ENCODE data around the gene F2R.

Gene F2R

GRCh38 chr5:76729373-76730290, 13.7 kb downstream of the F2R start:
- H3K18ac ChIP-seq (ENCODE audit: low read depth in 1 of 2, low read length in 2 of 2) = no peak overlapping the region
- H3K4me1 ChIP-seq (ENCODE audit: control insufficient read depth, insufficient read depth, low read depth, low read length) = no peaks in the 10 kb centered on the region
- no peak overlapping the region for H3K9ac ChIP-seq (ENCODE audit: low read length)
- no peak overlapping the region for H2BK120ac ChIP-seq (ENCODE audit: low read depth, low read length)
- no peak overlapping the region for H3K23ac ChIP-seq (ENCODE audit: low read length in 2 of 2)
- peaks cover 23 to 64% of the 10 kb centered on the region in 2 experiments for H3K36me3 ChIP-seq (ENCODE audit: control insufficient read depth in 1 of 2, insufficient read depth in 2 of 2, low read depth in 1 of 2, low read length in 2 of 2)
- no peak for DNase-seq
- 100% methylated on average over 1 of the region's 5 CpGs for WGBS
- H2AK5ac ChIP-seq (ENCODE audit: low read length, severe bottlenecking) = no peak overlapping the region
- no peak overlapping the region for H3K4ac ChIP-seq (ENCODE audit: low read depth in 1 of 2, low read length in 2 of 2)
- H4K91ac ChIP-seq (ENCODE audit: low read length) = no peak overlapping the region
- H3K14ac ChIP-seq (ENCODE audit: low read length in 2 of 2) = no peak overlapping the region
- H3K9me3 ChIP-seq (ENCODE audit: control insufficient read depth, low read length) = peaks cover 29% of the 10 kb centered on the region
- no peak overlapping the region for H3K4me3 ChIP-seq (ENCODE audit: insufficient read depth in 1 of 2, low read depth in 1 of 2, low read length in 2 of 2)
- H4K8ac ChIP-seq (ENCODE audit: low read length) = no peak overlapping the region
- no peak overlapping the region for H2AFZ ChIP-seq (ENCODE audit: low read depth, low read length)
- H2BK5ac ChIP-seq (ENCODE audit: low read depth, low read length, poor library complexity, severe bottlenecking) = no peak overlapping the region
- H2BK15ac ChIP-seq (ENCODE audit: low read depth, poor library complexity, severe bottlenecking) = no peak overlapping the region
- H3K79me1 ChIP-seq (replicated peaks; ENCODE audit: low read length, poor library complexity, severe bottlenecking) = peaks cover 22% of the 10 kb centered on the region
- H3K27ac ChIP-seq (ENCODE audit: low read length, poor library complexity, severe bottlenecking) = no peak overlapping the region
- H3K4me2 ChIP-seq (ENCODE audit: low read length, poor library complexity, severe bottlenecking) = no peak overlapping the region
- H3K27me3 ChIP-seq (ENCODE audit: control insufficient read depth in 1 of 2, insufficient read depth in 1 of 2, low read length in 2 of 2) = no peaks in the 10 kb centered on the region
- H2BK12ac ChIP-seq (ENCODE audit: low read length in 2 of 2) = no peak overlapping the region

GRCh38 chr5:76732405-76733048, 16.6 kb downstream of the F2R start:
- Histone ChIP-seq H3K4me1 (ENCODE audit: control insufficient read depth, insufficient read depth, low read depth, low read length) (peaks cover 2% of the 10 kb centered on the region), H3K36me3 (ENCODE audit: control insufficient read depth in 1 of 2, insufficient read depth in 2 of 2, low read depth in 1 of 2, low read length in 2 of 2) (peaks cover 23 to 53% of the 10 kb centered on the region in 2 experiments), H4K8ac (ENCODE audit: low read length) (no peak overlapping the region), H3K9me3 (ENCODE audit: control insufficient read depth, low read length) (peaks cover 23% of the 10 kb centered on the region), H3K4ac (ENCODE audit: low read depth in 1 of 2, low read length in 2 of 2) (no peak overlapping the region), H2AFZ (ENCODE audit: low read depth, low read length) (no peak overlapping the region), H2AK5ac (ENCODE audit: low read length, severe bottlenecking) (no peak overlapping the region), H2BK15ac (ENCODE audit: low read depth, poor library complexity, severe bottlenecking) (no peak overlapping the region), H3K4me2 (ENCODE audit: low read length, poor library complexity, severe bottlenecking) (no peak overlapping the region), H2BK12ac (ENCODE audit: low read length in 2 of 2) (no peak overlapping the region), H3K27ac (ENCODE audit: low read length, poor library complexity, severe bottlenecking) (no peak overlapping the region), H4K91ac (ENCODE audit: low read length) (no peak overlapping the region), H3K4me3 (ENCODE audit: insufficient read depth in 1 of 2, low read depth in 1 of 2, low read length in 2 of 2) (no peak overlapping the region), H3K14ac (ENCODE audit: low read length in 2 of 2) (no peak overlapping the region), H3K9ac (ENCODE audit: low read length) (no peak overlapping the region), H2BK120ac (ENCODE audit: low read depth, low read length) (no peak overlapping the region), H3K27me3 (ENCODE audit: control insufficient read depth in 1 of 2, insufficient read depth in 1 of 2, low read length in 2 of 2) (no peaks in the 10 kb centered on the region), H3K23ac (ENCODE audit: low read length in 2 of 2) (no peak overlapping the region), H2BK5ac (ENCODE audit: low read depth, low read length, poor library complexity, severe bottlenecking) (no peak overlapping the region), H3K18ac (ENCODE audit: low read depth in 1 of 2, low read length in 2 of 2) (no peak overlapping the region), H3K79me1 (replicated peaks; ENCODE audit: low read length, poor library complexity, severe bottlenecking) (peaks cover 25% of the 10 kb centered on the region)
- WGBS = 99% methylated on average over 15 of the region's 15 CpGs
- DNase-seq = no peak

GRCh38 chr5:76733049-76733417, 17.1 kb downstream of the F2R start:
- Histone ChIP-seq H3K27ac (ENCODE audit: low read length, poor library complexity, severe bottlenecking) (no peak overlapping the region), H3K14ac (ENCODE audit: low read length in 2 of 2) (no peak overlapping the region), H3K9me3 (ENCODE audit: control insufficient read depth, low read length) (peaks cover 23% of the 10 kb centered on the region), H3K36me3 (ENCODE audit: control insufficient read depth in 1 of 2, insufficient read depth in 2 of 2, low read depth in 1 of 2, low read length in 2 of 2) (peaks cover 23 to 52% of the 10 kb centered on the region in 2 experiments), H4K91ac (ENCODE audit: low read length) (no peak overlapping the region), H2BK5ac (ENCODE audit: low read depth, low read length, poor library complexity, severe bottlenecking) (no peak overlapping the region), H2AFZ (ENCODE audit: low read depth, low read length) (no peak overlapping the region), H3K4me2 (ENCODE audit: low read length, poor library complexity, severe bottlenecking) (no peak overlapping the region), H3K4ac (ENCODE audit: low read depth in 1 of 2, low read length in 2 of 2) (no peak overlapping the region), H3K4me1 (ENCODE audit: control insufficient read depth, insufficient read depth, low read depth, low read length) (peaks cover 2% of the 10 kb centered on the region), H4K8ac (ENCODE audit: low read length) (no peak overlapping the region), H3K79me1 (replicated peaks; ENCODE audit: low read length, poor library complexity, severe bottlenecking) (peaks cover 25% of the 10 kb centered on the region), H3K18ac (ENCODE audit: low read depth in 1 of 2, low read length in 2 of 2) (no peak overlapping the region), H3K4me3 (ENCODE audit: insufficient read depth in 1 of 2, low read depth in 1 of 2, low read length in 2 of 2) (no peak overlapping the region), H2BK120ac (ENCODE audit: low read depth, low read length) (no peak overlapping the region), H2AK5ac (ENCODE audit: low read length, severe bottlenecking) (no peak overlapping the region), H2BK12ac (ENCODE audit: low read length in 2 of 2) (no peak overlapping the region), H2BK15ac (ENCODE audit: low read depth, poor library complexity, severe bottlenecking) (no peak overlapping the region), H3K23ac (ENCODE audit: low read length in 2 of 2) (no peak overlapping the region), H3K27me3 (ENCODE audit: control insufficient read depth in 1 of 2, insufficient read depth in 1 of 2, low read length in 2 of 2) (no peaks in the 10 kb centered on the region), H3K9ac (ENCODE audit: low read length) (no peak overlapping the region)
- 94% methylated on average over 13 of the region's 13 CpGs for WGBS
- DNase-seq = no peak

- no peak overlapping the region for H2AFZ ChIP-seq (ENCODE audit: low read depth, low read length)
- no peak for DNase-seq
- H3K4me1 ChIP-seq (ENCODE audit: control insufficient read depth, insufficient read depth, low read depth, low read length) = peaks cover 7% of the 10 kb centered on the region
- no peak overlapping the region for H4K91ac ChIP-seq (ENCODE audit: low read length)
- H2BK15ac ChIP-seq (ENCODE audit: low read depth, poor library complexity, severe bottlenecking) = no peak overlapping the region
- 70% methylated on average over 3 of the region's 4 CpGs for WGBS
- no peaks in the 10 kb centered on the region for H3K27me3 ChIP-seq (ENCODE audit: control insufficient read depth in 1 of 2, insufficient read depth in 1 of 2, low read length in 2 of 2)
- no peak overlapping the region for H2AK5ac ChIP-seq (ENCODE audit: low read length, severe bottlenecking)
- peak overlapping the region in 1 of 2 experiments; percentile 78 for H2BK12ac ChIP-seq (ENCODE audit: low read length in 2 of 2)
- no peak overlapping the region for H3K4me3 ChIP-seq (ENCODE audit: insufficient read depth in 1 of 2, low read depth in 1 of 2, low read length in 2 of 2)
- H3K23ac ChIP-seq (ENCODE audit: low read length in 2 of 2) = no peak overlapping the region
- H3K79me1 ChIP-seq (replicated peaks; ENCODE audit: low read length, poor library complexity, severe bottlenecking) = peaks cover 19% of the 10 kb centered on the region
- no peak overlapping the region for H2BK5ac ChIP-seq (ENCODE audit: low read depth, low read length, poor library complexity, severe bottlenecking)
- H3K4me2 ChIP-seq (ENCODE audit: low read length, poor library complexity, severe bottlenecking) = no peak overlapping the region
- H3K14ac ChIP-seq (ENCODE audit: low read length in 2 of 2) = no peak overlapping the region
- no peaks in the 10 kb centered on the region for H3K9me3 ChIP-seq (ENCODE audit: control insufficient read depth, low read length)
- no peak overlapping the region for H2BK120ac ChIP-seq (ENCODE audit: low read depth, low read length)
- no peak overlapping the region for H3K9ac ChIP-seq (ENCODE audit: low read length)
- H3K36me3 ChIP-seq (ENCODE audit: control insufficient read depth in 1 of 2, insufficient read depth in 2 of 2, low read depth in 1 of 2, low read length in 2 of 2) = peaks cover 15 to 32% of the 10 kb centered on the region in 2 experiments
- H4K8ac ChIP-seq (ENCODE audit: low read length) = no peak overlapping the region
- H3K18ac ChIP-seq (ENCODE audit: low read depth in 1 of 2, low read length in 2 of 2) = peak overlapping the region in 1 of 2 experiments; percentile 30
- H3K4ac ChIP-seq (ENCODE audit: low read depth in 1 of 2, low read length in 2 of 2) = peak overlapping the region; percentile 3 to 42
- no peak overlapping the region for H3K27ac ChIP-seq (ENCODE audit: low read length, poor library complexity, severe bottlenecking)
Observed at GRCh38 chr5:76735762-76736545, 20.0 kb downstream of the F2R start.

Data from mesenchymal stem cell (in vitro differentiated cells and primary cell).